Measurements from ENCODE around the gene FAM153A. TPM values are rescaled to one million over a fixed set of nuclear protein-coding genes. Genes with fewer than 3 reads are reported as not detected.
"Not testable (repeated sequence)": the region's sequence is repeated elsewhere in the genome, so short reads cannot be mapped to it uniquely, and the experiment has no call there.

Gene FAM153A
- total RNA-seq (10 to 100 TPM; 74.4 to 99.4 (median 93.8) TPM), total RNA-seq (2.9 to 74.8 (median 24.2) reads per million in 29 experiments)
- total RNA-seq (2013) = 56.8 TPM

- H3K4me3 Mint-ChIP-seq = peak within 1 kb of the TSS in 2 of 3 donors; percentile 31 to 34
Measured at GRCh38 chr5:177782792-177783633, at the start of gene FAM153A. FAM153A (minus strand) TSS chr5:177782899.

DNA sequence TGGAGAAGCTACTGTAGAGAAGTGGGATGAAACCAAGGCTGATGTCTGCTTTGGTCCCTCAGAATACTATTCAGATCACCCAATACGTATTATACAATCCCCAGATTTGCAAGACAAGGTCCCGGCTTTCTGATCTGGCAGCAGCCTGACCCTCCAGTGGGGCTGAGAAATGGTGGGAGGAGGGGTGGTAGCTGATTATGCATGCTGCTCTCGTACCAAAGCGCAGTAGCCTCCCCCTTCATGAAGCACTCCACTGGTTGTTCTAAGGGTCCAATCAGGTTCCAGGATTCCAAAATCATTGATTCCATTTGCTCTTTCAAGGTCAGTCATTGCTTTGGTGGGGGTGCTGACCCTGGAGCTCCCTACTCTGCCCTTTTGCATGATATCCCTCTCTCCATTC, 49.6 kb upstream of the FAM153A start:
- H3K27me3 ChIP-seq (replicated peaks in 1 of 2; ENCODE audit: control insufficient read depth in 2 of 2, extremely low read depth in 1 of 2, insufficient read depth in 2 of 2, low read length in 1 of 2); POLR2A ChIA-PET; H3K4me3 Mint-ChIP-seq; H3K27me3 Mint-ChIP-seq; ATAC-seq (replicated peaks in 1 of 4); DNase-seq; H3K36me3 ChIP-seq (ENCODE audit: control insufficient read depth in 2 of 2, extremely low read depth in 1 of 2, insufficient read depth in 1 of 2, low read length in 1 of 2); H3K36me3 Mint-ChIP-seq; H3K4me1 ChIP-seq (ENCODE audit: control insufficient read depth in 1 of 2, extremely low read depth in 1 of 2, insufficient read depth in 2 of 2, low read length in 2 of 2); CTCF ChIA-PET; H3K27ac ChIP-seq (ENCODE audit: low read length); H3K27ac Mint-ChIP-seq; H3K9me3 ChIP-seq; H3K9me3 Mint-ChIP-seq; H3K4me3 ChIP-seq (ENCODE audit: control insufficient read depth in 1 of 2, extremely low read depth in 1 of 2, low read length in 1 of 2): not testable (repeated sequence)
- H3K4me1 Mint-ChIP-seq = peaks cover 10 to 29% (median 14%) of the 10 kb centered on the region in 3 donors
- WGBS (ENCODE audit: insufficient coverage) = no CpG with 5 or more reads among the region's 4 CpGs

More at GRCh38 chr5:177782792-177783633, at the start of gene FAM153A:
- H3K9me3 Mint-ChIP-seq; H3K27me3 ChIP-seq (replicated peaks in 1 of 2; ENCODE audit: control insufficient read depth in 2 of 2, extremely low read depth in 1 of 2, insufficient read depth in 2 of 2, low read length in 1 of 2); H3K36me3 Mint-ChIP-seq; H3K4me1 ChIP-seq (ENCODE audit: control insufficient read depth in 1 of 2, extremely low read depth in 1 of 2, insufficient read depth in 2 of 2, low read length in 2 of 2); CTCF ChIA-PET; H3K27ac Mint-ChIP-seq; H3K36me3 ChIP-seq (ENCODE audit: control insufficient read depth in 2 of 2, extremely low read depth in 1 of 2, insufficient read depth in 1 of 2, low read length in 1 of 2); POLR2A ChIA-PET; H3K27me3 Mint-ChIP-seq; H3K4me1 Mint-ChIP-seq; H3K9me3 ChIP-seq; H3K27ac ChIP-seq (ENCODE audit: low read length): not testable (repeated sequence)
- ATAC-seq (replicated peaks in 1 of 4) (peak; percentile 98 to 100 (median 100)), DNase-seq (peak in 11 of 35 experiments; percentile 3 to 25 (median 15))
- peak within 1 kb of the TSS in 1 of 2 donors; percentile 26 for H3K4me3 ChIP-seq (ENCODE audit: control insufficient read depth in 1 of 2, extremely low read depth in 1 of 2, low read length in 1 of 2)
- WGBS (ENCODE audit: insufficient coverage) = no CpG with 5 or more reads among the region's 67 CpGs

- H3K27me3 ChIP-seq (replicated peaks in 1 of 2; ENCODE audit: control insufficient read depth in 2 of 2, extremely low read depth in 1 of 2, insufficient read depth in 2 of 2, low read length in 1 of 2); H3K4me1 Mint-ChIP-seq; H3K27ac Mint-ChIP-seq; H3K27ac ChIP-seq (ENCODE audit: low read length); H3K4me3 ChIP-seq (ENCODE audit: control insufficient read depth in 1 of 2, extremely low read depth in 1 of 2, low read length in 1 of 2); H3K36me3 Mint-ChIP-seq; H3K9me3 ChIP-seq; H3K27me3 Mint-ChIP-seq; H3K4me3 Mint-ChIP-seq; CTCF ChIA-PET; H3K36me3 ChIP-seq (ENCODE audit: control insufficient read depth in 2 of 2, extremely low read depth in 1 of 2, insufficient read depth in 1 of 2, low read length in 1 of 2); POLR2A ChIA-PET; H3K4me1 ChIP-seq (ENCODE audit: control insufficient read depth in 1 of 2, extremely low read depth in 1 of 2, insufficient read depth in 2 of 2, low read length in 2 of 2); H3K9me3 Mint-ChIP-seq: not testable (repeated sequence)
- ATAC-seq (replicated peaks in 1 of 4) (peak; percentile 76 to 97 (median 91)), DNase-seq (peak in 14 of 35 experiments; percentile 3 to 53 (median 10))
- no CpG with 5 or more reads among the region's 4 CpGs for WGBS (ENCODE audit: insufficient coverage)
Measured at GRCh38 chr5:177826073-177826472, 43.4 kb upstream of the FAM153A start.

DNA sequence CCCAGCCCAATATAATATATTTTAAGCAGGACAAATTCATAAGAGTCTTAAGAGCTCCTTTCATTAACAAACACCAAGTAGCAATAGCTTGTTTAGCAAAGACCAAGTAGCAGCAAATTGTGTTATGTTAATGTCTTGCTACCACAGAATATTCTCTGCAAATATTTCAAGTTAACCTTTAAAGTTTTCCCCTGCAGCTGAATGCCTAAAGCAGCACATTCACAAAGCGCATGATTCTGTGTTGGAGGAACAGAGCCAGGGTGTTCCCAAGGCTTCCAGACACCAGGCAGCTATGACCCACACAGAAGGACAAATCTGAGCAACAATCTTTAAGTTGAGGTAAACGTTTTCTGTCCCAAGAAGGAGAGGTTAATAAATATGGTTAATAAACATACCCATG, 42.1 kb upstream of the FAM153A start:
- DNase-seq; H3K36me3 Mint-ChIP-seq; H3K27me3 Mint-ChIP-seq; H3K27ac Mint-ChIP-seq; POLR2A ChIA-PET; H3K4me3 Mint-ChIP-seq; H3K4me3 ChIP-seq (ENCODE audit: control insufficient read depth in 1 of 2, extremely low read depth in 1 of 2, low read length in 1 of 2); H3K27ac ChIP-seq (ENCODE audit: low read length); ATAC-seq (replicated peaks in 1 of 4); CTCF ChIA-PET; H3K27me3 ChIP-seq (replicated peaks in 1 of 2; ENCODE audit: control insufficient read depth in 2 of 2, extremely low read depth in 1 of 2, insufficient read depth in 2 of 2, low read length in 1 of 2); H3K9me3 ChIP-seq; H3K36me3 ChIP-seq (ENCODE audit: control insufficient read depth in 2 of 2, extremely low read depth in 1 of 2, insufficient read depth in 1 of 2, low read length in 1 of 2); H3K4me1 ChIP-seq (ENCODE audit: control insufficient read depth in 1 of 2, extremely low read depth in 1 of 2, insufficient read depth in 2 of 2, low read length in 2 of 2); H3K4me1 Mint-ChIP-seq; H3K9me3 Mint-ChIP-seq: not testable (repeated sequence)
- no CpG with 5 or more reads among the region's 2 CpGs for WGBS (ENCODE audit: insufficient coverage)

- no CpG with 5 or more reads among the region's 3 CpGs for WGBS (ENCODE audit: insufficient coverage)
- H3K36me3 Mint-ChIP-seq; ATAC-seq (replicated peaks in 1 of 4); H3K36me3 ChIP-seq (ENCODE audit: control insufficient read depth in 2 of 2, extremely low read depth in 1 of 2, insufficient read depth in 1 of 2, low read length in 1 of 2); H3K4me1 ChIP-seq (ENCODE audit: control insufficient read depth in 1 of 2, extremely low read depth in 1 of 2, insufficient read depth in 2 of 2, low read length in 2 of 2); H3K9me3 Mint-ChIP-seq; H3K4me1 Mint-ChIP-seq; POLR2A ChIA-PET; H3K27ac ChIP-seq (ENCODE audit: low read length); H3K27ac Mint-ChIP-seq; H3K4me3 Mint-ChIP-seq; CTCF ChIA-PET; H3K27me3 Mint-ChIP-seq; H3K9me3 ChIP-seq; H3K4me3 ChIP-seq (ENCODE audit: control insufficient read depth in 1 of 2, extremely low read depth in 1 of 2, low read length in 1 of 2); DNase-seq; H3K27me3 ChIP-seq (replicated peaks in 1 of 2; ENCODE audit: control insufficient read depth in 2 of 2, extremely low read depth in 1 of 2, insufficient read depth in 2 of 2, low read length in 1 of 2): not testable (repeated sequence)
Measured at GRCh38 chr5:177822489-177822888, 39.8 kb upstream of the FAM153A start.

GRCh38 chr5:177819664-177820063, 37.0 kb upstream of the FAM153A start:
- H3K36me3 ChIP-seq (ENCODE audit: control insufficient read depth in 2 of 2, extremely low read depth in 1 of 2, insufficient read depth in 1 of 2, low read length in 1 of 2); POLR2A ChIA-PET; H3K27me3 ChIP-seq (replicated peaks in 1 of 2; ENCODE audit: control insufficient read depth in 2 of 2, extremely low read depth in 1 of 2, insufficient read depth in 2 of 2, low read length in 1 of 2); ATAC-seq (replicated peaks in 1 of 4); DNase-seq; CTCF ChIA-PET; H3K36me3 Mint-ChIP-seq; H3K9me3 Mint-ChIP-seq; H3K4me1 Mint-ChIP-seq; H3K4me1 ChIP-seq (ENCODE audit: control insufficient read depth in 1 of 2, extremely low read depth in 1 of 2, insufficient read depth in 2 of 2, low read length in 2 of 2); H3K27ac ChIP-seq (ENCODE audit: low read length); H3K9me3 ChIP-seq; H3K27ac Mint-ChIP-seq; H3K4me3 ChIP-seq (ENCODE audit: control insufficient read depth in 1 of 2, extremely low read depth in 1 of 2, low read length in 1 of 2); H3K4me3 Mint-ChIP-seq; H3K27me3 Mint-ChIP-seq: not testable (repeated sequence)
- WGBS (ENCODE audit: insufficient coverage) = no CpG with 5 or more reads among the region's 1 CpG

All from T-cell (primary cell).